ENCODE measurements around the gene ITGAD. TPM values are rescaled to one million over a fixed set of nuclear protein-coding genes. Genes with fewer than 3 reads are reported as not detected.

The ITGAD gene
- total and polyA plus RNA-seq, 2 of the 8 experiments (the other 6 are each of a cell fraction or from before 2014, with no cell fraction given), result 0.06 TPM; not detected in 1

DNA sequence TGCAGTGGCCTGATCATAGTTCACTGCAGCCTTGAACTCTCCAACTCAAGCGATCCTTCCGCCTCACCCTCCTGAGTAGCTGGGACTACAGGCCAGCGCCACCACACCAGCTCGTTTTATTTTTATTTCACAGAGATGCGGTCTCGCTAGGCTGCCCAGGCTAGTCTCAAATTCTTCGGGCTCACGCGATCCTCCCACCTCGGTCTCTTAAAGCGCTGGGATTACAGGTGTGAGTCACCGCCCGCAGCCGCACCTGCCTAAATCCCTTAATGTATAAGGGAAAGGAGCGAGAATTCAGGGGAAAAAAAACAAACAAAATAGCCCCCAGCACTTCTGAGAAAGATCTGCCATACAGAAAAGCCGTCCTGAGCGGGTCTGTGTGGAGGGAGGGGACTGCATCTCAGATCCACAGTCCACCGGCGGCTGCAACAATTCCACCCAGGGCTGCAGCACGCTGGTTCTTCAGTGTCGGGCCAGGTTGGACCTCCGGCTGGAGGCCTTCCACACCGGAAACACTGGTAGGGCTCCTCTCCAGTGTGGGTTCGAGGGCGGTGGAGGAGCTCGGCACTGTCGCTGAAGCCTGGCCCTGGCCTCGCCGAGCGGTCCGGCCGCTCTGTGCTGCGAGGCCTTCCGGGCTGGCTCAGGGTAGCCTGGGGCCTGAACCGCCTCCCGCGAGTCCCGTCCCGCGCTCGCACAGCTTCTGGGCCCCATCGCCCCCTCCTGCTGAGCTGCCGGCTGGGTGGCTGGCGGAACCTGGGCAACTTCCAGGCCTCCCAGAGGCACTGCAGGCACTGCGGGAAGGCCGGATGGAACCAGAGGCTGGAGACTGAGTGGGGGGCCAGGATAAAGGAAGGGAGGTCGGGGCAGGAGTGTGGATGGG is 42.4 kb downstream of the ITGAD start:
- Histone ChIP-seq H4K8ac (ENCODE audit: extremely low read depth, insufficient read depth, low read length) (no peak overlapping the region; the same call in 1 of the 2 replicates), H3K9ac (replicated peaks in 1 of 4; ENCODE audit: extremely low read depth in 1 of 4, low read depth in 3 of 4, low read length in 3 of 4) (no peak overlapping the region), H4K20me1 (replicated peaks in 1 of 2; ENCODE audit: control insufficient read depth in 1 of 2, insufficient read depth in 2 of 2, low read length in 2 of 2) (no peaks in the 10 kb centered on the region), H3K4me3 (ENCODE audit: extremely low read depth in 1 of 4, insufficient read depth in 2 of 4, low read depth in 3 of 4, low read length in 4 of 4) (no peak overlapping the region), H3K4me2 (ENCODE audit: insufficient read depth in 1 of 2, low read depth in 2 of 2, low read length in 2 of 2) (no peak overlapping the region), H2AK5ac (ENCODE audit: low read depth, low read length) (no peak overlapping the region), H3K27me3 (replicated peaks in 1 of 4; ENCODE audit: control insufficient read depth in 3 of 4, extremely low read depth in 1 of 4, insufficient read depth in 3 of 4, low read length in 3 of 4) (no peaks in the 10 kb centered on the region), H3K79me2 (ENCODE audit: control insufficient read depth in 1 of 2, insufficient read depth in 2 of 2, low read length in 2 of 2) (no peaks in the 10 kb centered on the region), H3K23ac (ENCODE audit: insufficient read length) (no peak overlapping the region), H3K23me2 (ENCODE audit: low read depth, low read length) (no peaks in the 10 kb centered on the region), H4K5ac (ENCODE audit: insufficient read length, low read depth, low read length) (no peak overlapping the region), H4K91ac (replicated peaks; ENCODE audit: insufficient read length, low read length) (no peak overlapping the region), H3K36me3 (ENCODE audit: control insufficient read depth in 2 of 4, insufficient read depth in 4 of 4, low read length in 3 of 4) (no peaks in the 10 kb centered on the region), H3K79me1 (ENCODE audit: low read depth, low read length) (no peaks in the 10 kb centered on the region), H3K9me3 (ENCODE audit: insufficient read depth in 2 of 2, low read depth in 1 of 2, low read length in 1 of 2) (no peaks in the 10 kb centered on the region), H2BK15ac (ENCODE audit: low read length) (no peak overlapping the region), H2BK5ac (ENCODE audit: low read depth, low read length) (no peak overlapping the region), H3K18ac (ENCODE audit: extremely low read depth, low read length) (no peak overlapping the region), H3K56ac (replicated peaks; ENCODE audit: insufficient read length, low read depth, low read length) (no peak overlapping the region), H2BK12ac (ENCODE audit: low read depth, low read length) (no peak overlapping the region), H3K4me1 (replicated peaks in 1 of 4; ENCODE audit: control insufficient read depth in 3 of 4, insufficient read depth in 4 of 4, low read length in 3 of 4) (no peaks in the 10 kb centered on the region; a peak in 1 of 7 replicates), H2BK120ac (replicated peaks; ENCODE audit: low read depth, low read length) (no peak overlapping the region), H3K14ac (ENCODE audit: insufficient read length) (no peak overlapping the region), H3K4ac (replicated peaks; ENCODE audit: insufficient read length, low read depth, low read length) (no peak overlapping the region), H2AFZ (ENCODE audit: low read length) (no peak overlapping the region), H2BK20ac (ENCODE audit: low read length) (no peak overlapping the region), H3K27ac (ENCODE audit: low read depth, low read length) (no peak overlapping the region)
- FAIRE-seq, result no peak
- 92% methylated on average over 38 of the region's 47 CpGs; no CpG with 5 or more reads in 1 of the 2 experiments for WGBS, 2 experiments (ENCODE audit: extremely low coverage in 1 of 2, insufficient coverage in 1 of 2, insufficient read length in 1 of 2, insufficient replicate concordance in 2 of 2, low coverage in 1 of 2, low lambda C conversion rate in 2 of 2, missing lambda C conversion rate in 1 of 2)
- ChIA-PET CTCF (ENCODE audit: partially characterized antibody) (interaction anchor here (0.8 to 1.6 kb wide), 5 partner anchors 8 to 394 kb away, joined by 3 to 6 read pairs (median 4); partner anchors contain the start of gene PYDC1), POLR2A (ENCODE audit: partially characterized antibody) (interaction anchor here (1.1 kb wide), 2 partner anchors 235 to 255 kb away, joined by 3 to 6 read pairs; partner anchors contain the start of gene FUS)
- no peak for DNase-seq (ENCODE audit: low read depth in 1 of 2, low spot score in 2 of 2)
- TF ChIP-seq JUND (IDR thresholded peaks at IDR 0.05; ENCODE audit: low read length), result no peak
- no peak for TF ChIP-seq TEAD4 (IDR thresholded peaks at IDR 0.05; ENCODE audit: low read depth, low read length)
- TF ChIP-seq SAP30 (IDR thresholded peaks at IDR 0.05; ENCODE audit: insufficient read depth, insufficient replicate concordance, low read length), result no peak

Data from H1 (cell line).